ENCODE measurements around the gene TEX29.

The TEX29 gene

GRCh38 chr13:111383591-111384440 is 63.4 kb downstream of the TEX29 start:
- no peaks in the 10 kb centered on the region for H3K4me1 ChIP-seq (ENCODE audit: control insufficient read depth in 1 of 2, insufficient read depth in 2 of 2, low read length in 2 of 2)
- no peaks in the 10 kb centered on the region for H3K27me3 ChIP-seq (ENCODE audit: control insufficient read depth in 1 of 2, insufficient read depth in 2 of 2, low read length in 2 of 2)
- no peaks in the 10 kb centered on the region for H3K9me3 ChIP-seq (ENCODE audit: control insufficient read depth in 1 of 2, low read length in 2 of 2)
- H3K4me3 ChIP-seq (ENCODE audit: low read depth in 1 of 2, low read length in 2 of 2), result no peak overlapping the region
- H3K9ac ChIP-seq (ENCODE audit: low read depth in 1 of 2, low read length in 2 of 2), result no peak overlapping the region
- no peaks in the 10 kb centered on the region for H3K36me3 ChIP-seq (ENCODE audit: control insufficient read depth in 1 of 2, insufficient read depth in 2 of 2, low read length in 2 of 2)
- no peak overlapping the region for H3K27ac ChIP-seq (ENCODE audit: low read depth, low read length)

GRCh38 chr13:111384441-111385182 is 64.2 kb downstream of the TEX29 start:
- no peak overlapping the region for H3K27ac ChIP-seq (ENCODE audit: low read depth, low read length)
- H3K36me3 ChIP-seq (ENCODE audit: control insufficient read depth in 1 of 2, insufficient read depth in 2 of 2, low read length in 2 of 2), result no peaks in the 10 kb centered on the region
- H3K27me3 ChIP-seq (ENCODE audit: control insufficient read depth in 1 of 2, insufficient read depth in 2 of 2, low read length in 2 of 2), result peaks cover 0 to 5% of the 10 kb centered on the region in 2 donors
- H3K4me1 ChIP-seq (ENCODE audit: control insufficient read depth in 1 of 2, insufficient read depth in 2 of 2, low read length in 2 of 2), result no peaks in the 10 kb centered on the region
- H3K4me3 ChIP-seq (ENCODE audit: low read depth in 1 of 2, low read length in 2 of 2), result no peak overlapping the region
- no peaks in the 10 kb centered on the region for H3K9me3 ChIP-seq (ENCODE audit: control insufficient read depth in 1 of 2, low read length in 2 of 2)
- H3K9ac ChIP-seq (ENCODE audit: low read depth in 1 of 2, low read length in 2 of 2), result no peak overlapping the region

GRCh38 chr13:111385183-111385857 is 64.9 kb downstream of the TEX29 start:
- Histone ChIP-seq H3K4me1 (ENCODE audit: control insufficient read depth in 1 of 2, insufficient read depth in 2 of 2, low read length in 2 of 2) (no peaks in the 10 kb centered on the region), H3K27me3 (ENCODE audit: control insufficient read depth in 1 of 2, insufficient read depth in 2 of 2, low read length in 2 of 2) (peaks cover 0 to 5% of the 10 kb centered on the region in 2 donors), H3K4me3 (ENCODE audit: low read depth in 1 of 2, low read length in 2 of 2) (no peak overlapping the region), H3K27ac (ENCODE audit: low read depth, low read length) (no peak overlapping the region), H3K9me3 (ENCODE audit: control insufficient read depth in 1 of 2, low read length in 2 of 2) (no peaks in the 10 kb centered on the region), H3K9ac (ENCODE audit: low read depth in 1 of 2, low read length in 2 of 2) (no peak overlapping the region), H3K36me3 (ENCODE audit: control insufficient read depth in 1 of 2, insufficient read depth in 2 of 2, low read length in 2 of 2) (no peaks in the 10 kb centered on the region)

GRCh38 chr13:111387026-111387871 is 66.8 kb downstream of the TEX29 start:
- no peak overlapping the region for H3K4me3 ChIP-seq (ENCODE audit: low read depth in 1 of 2, low read length in 2 of 2)
- H3K9me3 ChIP-seq (ENCODE audit: control insufficient read depth in 1 of 2, low read length in 2 of 2), result no peaks in the 10 kb centered on the region
- H3K9ac ChIP-seq (ENCODE audit: low read depth in 1 of 2, low read length in 2 of 2), result no peak overlapping the region
- H3K27ac ChIP-seq (ENCODE audit: low read depth, low read length), result no peak overlapping the region
- peaks cover 0 to 5% of the 10 kb centered on the region in 2 donors for H3K27me3 ChIP-seq (ENCODE audit: control insufficient read depth in 1 of 2, insufficient read depth in 2 of 2, low read length in 2 of 2)
- no peaks in the 10 kb centered on the region for H3K36me3 ChIP-seq (ENCODE audit: control insufficient read depth in 1 of 2, insufficient read depth in 2 of 2, low read length in 2 of 2)
- H3K4me1 ChIP-seq (ENCODE audit: control insufficient read depth in 1 of 2, insufficient read depth in 2 of 2, low read length in 2 of 2), result no peaks in the 10 kb centered on the region

GRCh38 chr13:111387945-111388600 is 67.6 kb downstream of the TEX29 start:
- Histone ChIP-seq H3K36me3 (ENCODE audit: control insufficient read depth in 1 of 2, insufficient read depth in 2 of 2, low read length in 2 of 2) (no peaks in the 10 kb centered on the region), H3K9me3 (ENCODE audit: control insufficient read depth in 1 of 2, low read length in 2 of 2) (no peaks in the 10 kb centered on the region), H3K4me3 (ENCODE audit: low read depth in 1 of 2, low read length in 2 of 2) (no peak overlapping the region), H3K27me3 (ENCODE audit: control insufficient read depth in 1 of 2, insufficient read depth in 2 of 2, low read length in 2 of 2) (peaks cover 0 to 5% of the 10 kb centered on the region in 2 donors), H3K27ac (ENCODE audit: low read depth, low read length) (no peak overlapping the region), H3K4me1 (ENCODE audit: control insufficient read depth in 1 of 2, insufficient read depth in 2 of 2, low read length in 2 of 2) (no peaks in the 10 kb centered on the region), H3K9ac (ENCODE audit: low read depth in 1 of 2, low read length in 2 of 2) (no peak overlapping the region)

- H3K27ac ChIP-seq (ENCODE audit: low read depth, low read length), result no peak overlapping the region
- H3K9me3 ChIP-seq (ENCODE audit: control insufficient read depth in 1 of 2, low read length in 2 of 2), result no peaks in the 10 kb centered on the region
- no peak overlapping the region for H3K4me3 ChIP-seq (ENCODE audit: low read depth in 1 of 2, low read length in 2 of 2)
- peaks cover 0 to 5% of the 10 kb centered on the region in 2 donors for H3K27me3 ChIP-seq (ENCODE audit: control insufficient read depth in 1 of 2, insufficient read depth in 2 of 2, low read length in 2 of 2)
- H3K4me1 ChIP-seq (ENCODE audit: control insufficient read depth in 1 of 2, insufficient read depth in 2 of 2, low read length in 2 of 2), result no peaks in the 10 kb centered on the region
- no peaks in the 10 kb centered on the region for H3K36me3 ChIP-seq (ENCODE audit: control insufficient read depth in 1 of 2, insufficient read depth in 2 of 2, low read length in 2 of 2)
- H3K9ac ChIP-seq (ENCODE audit: low read depth in 1 of 2, low read length in 2 of 2), result no peak overlapping the region
Observed at GRCh38 chr13:111388851-111389500, 68.5 kb downstream of the TEX29 start.

- Histone ChIP-seq H3K27ac (ENCODE audit: low read depth, low read length) (no peak overlapping the region), H3K9me3 (ENCODE audit: control insufficient read depth in 1 of 2, low read length in 2 of 2) (no peaks in the 10 kb centered on the region), H3K4me1 (ENCODE audit: control insufficient read depth in 1 of 2, insufficient read depth in 2 of 2, low read length in 2 of 2) (no peaks in the 10 kb centered on the region), H3K4me3 (ENCODE audit: low read depth in 1 of 2, low read length in 2 of 2) (no peak overlapping the region), H3K27me3 (ENCODE audit: control insufficient read depth in 1 of 2, insufficient read depth in 2 of 2, low read length in 2 of 2) (peaks cover 0 to 5% of the 10 kb centered on the region in 2 donors), H3K36me3 (ENCODE audit: control insufficient read depth in 1 of 2, insufficient read depth in 2 of 2, low read length in 2 of 2) (no peaks in the 10 kb centered on the region), H3K9ac (ENCODE audit: low read depth in 1 of 2, low read length in 2 of 2) (no peak overlapping the region)
Observed at GRCh38 chr13:111389621-111390521, 69.4 kb downstream of the TEX29 start.

- Histone ChIP-seq H3K36me3 (ENCODE audit: control insufficient read depth in 1 of 2, insufficient read depth in 2 of 2, low read length in 2 of 2) (no peaks in the 10 kb centered on the region), H3K27me3 (ENCODE audit: control insufficient read depth in 1 of 2, insufficient read depth in 2 of 2, low read length in 2 of 2) (peaks cover 0 to 5% of the 10 kb centered on the region in 2 donors), H3K27ac (ENCODE audit: low read depth, low read length) (no peak overlapping the region), H3K4me1 (ENCODE audit: control insufficient read depth in 1 of 2, insufficient read depth in 2 of 2, low read length in 2 of 2) (no peaks in the 10 kb centered on the region), H3K4me3 (ENCODE audit: low read depth in 1 of 2, low read length in 2 of 2) (no peak overlapping the region), H3K9me3 (ENCODE audit: control insufficient read depth in 1 of 2, low read length in 2 of 2) (no peaks in the 10 kb centered on the region), H3K9ac (ENCODE audit: low read depth in 1 of 2, low read length in 2 of 2) (no peak overlapping the region)
Observed at GRCh38 chr13:111390522-111391270, 70.3 kb downstream of the TEX29 start.

All from duodenal mucosa (tissue), 2 donors.